Trophoblast cell (in vitro differentiated cells and primary cell): Measurements from ENCODE around the gene BTBD8.
"Not testable (repeated sequence)": the region's sequence is repeated elsewhere in the genome, so short reads cannot be mapped to it uniquely, and the experiment has no call there.

Source experiments
- DNase-seq, 2 donors: peaks; one replicate each; pipeline ENCODE4 v3.0.0-alpha.2; 2016
- H2AFZ ChIP-seq: 2 replicates; pipeline ENCODE4 v1.6.1; 2013; ENCODE audit warnings: low read length, moderate library complexity, mild to moderate bottlenecking; ENCODE audit not compliant: insufficient read depth, poor library complexity
- H2AK5ac ChIP-seq: 2 replicates; pipeline ENCODE4 v1.6.1; 2013; ENCODE audit warnings: mild to moderate bottlenecking, low read length
- H2BK120ac ChIP-seq: 2 replicates; pipeline ENCODE4 v1.6.1; 2013; ENCODE audit warnings: low read length, mild to moderate bottlenecking, moderate library complexity; ENCODE audit not compliant: insufficient read depth, poor library complexity
- H2BK12ac ChIP-seq: 2 replicates; pipeline ENCODE4 v1.6.1; 2013; ENCODE audit warnings: mild to moderate bottlenecking, low read length, moderate library complexity
- H2BK5ac ChIP-seq: 2 replicates; pipeline ENCODE4 v1.6.1; 2013; ENCODE audit warnings: low read length, low read depth, moderate library complexity, mild to moderate bottlenecking; ENCODE audit not compliant: poor library complexity
- H3K14ac ChIP-seq: 2 replicates; pipeline ENCODE4 v1.6.1; 2013; ENCODE audit warnings: mild to moderate bottlenecking, low read length
- H3K18ac ChIP-seq: 2 replicates; pipeline ENCODE4 v1.6.1; 2013; ENCODE audit warnings: mild to moderate bottlenecking, low read length
- H3K23ac ChIP-seq: 2 replicates; pipeline ENCODE4 v1.6.1; 2013; ENCODE audit warnings: low read length
- H3K27ac ChIP-seq: 2 replicates; pipeline ENCODE4 v1.5.1; 2013; ENCODE audit warnings: low read depth, mild to moderate bottlenecking, inconsistent platforms, low read length, moderate library complexity
- H3K27me3 ChIP-seq: 2 replicates; pipeline ENCODE4 v1.6.1; 2013; ENCODE audit warnings: inconsistent platforms, mild to moderate bottlenecking, low read length, moderate library complexity; ENCODE audit not compliant: insufficient read depth
- H3K36me3 ChIP-seq, 2 experiments: 1 replicate in 1 of 2; 2 replicates in 1 of 2; pipeline ENCODE4 v1.6.1; 2013; ENCODE audit warnings: low read length in 2 of 2, mild to moderate bottlenecking in 2 of 2, moderate library complexity in 1 of 2; ENCODE audit not compliant: insufficient read depth in 2 of 2, control insufficient read depth in 1 of 2
- H3K4ac ChIP-seq: 2 replicates; pipeline ENCODE4 v1.6.1; 2013; ENCODE audit warnings: low read depth, mild to moderate bottlenecking, low read length, moderate library complexity
- H3K4me1 ChIP-seq, 2 experiments: 1 replicate in 1 of 2; 2 replicates in 1 of 2; pipeline ENCODE4 v1.6.1; 2013; ENCODE audit warnings: low read length in 2 of 2, mild to moderate bottlenecking in 2 of 2, moderate library complexity in 1 of 2; ENCODE audit not compliant: insufficient read depth in 2 of 2, control insufficient read depth in 1 of 2
- H3K4me2 ChIP-seq: 2 replicates; pipeline ENCODE4 v1.6.1; 2013; ENCODE audit warnings: inconsistent platforms, mild to moderate bottlenecking, low read length, moderate library complexity
- H3K4me3 ChIP-seq: 2 replicates; pipeline ENCODE4 v1.5.1; 2013; ENCODE audit warnings: mild to moderate bottlenecking, low read depth, low read length, inconsistent platforms
- H3K79me1 ChIP-seq: one replicate; pipeline ENCODE4 v1.6.1; 2013; ENCODE audit warnings: low read length
- H3K79me2 ChIP-seq: 2 replicates; pipeline ENCODE4 v1.6.1; 2013; ENCODE audit warnings: low read length, mild to moderate bottlenecking; ENCODE audit not compliant: control insufficient read depth, insufficient read depth, poor library complexity
- H3K9ac ChIP-seq: 2 replicates; pipeline ENCODE4 v1.6.1; 2013; ENCODE audit warnings: mild to moderate bottlenecking, low read length
- H3K9me3 ChIP-seq: 2 replicates; pipeline ENCODE4 v1.6.1; 2013; ENCODE audit warnings: low read depth, mild to moderate bottlenecking, control low read depth, inconsistent platforms, low read length; ENCODE audit not compliant: insufficient read depth
- H4K12ac ChIP-seq: 2 replicates; pipeline ENCODE4 v1.6.1; 2013; ENCODE audit warnings: low read depth, mild to moderate bottlenecking, low read length, moderate library complexity
- H4K8ac ChIP-seq: 2 replicates; pipeline ENCODE4 v1.6.1; 2013; ENCODE audit warnings: low read depth, mild to moderate bottlenecking, low read length, moderate library complexity
- H4K91ac ChIP-seq: one replicate; pipeline ENCODE4 v1.6.1; 2013; ENCODE audit warnings: low read depth, mild to moderate bottlenecking, low read length, moderate library complexity
- WGBS: extraction: QIAGEN DNeasy Blood & Tissue Kit; methylation state at CpG from one replicate; pipeline ENCODE4 v1.1.7; 2013; ENCODE audit warnings: missing lambda C conversion rate; ENCODE audit not compliant: insufficient read length, insufficient coverage; ENCODE audit errors: extremely low coverage; 5-methylcytosine and 5-hydroxymethylcytosine counted together

BTBD8 gene

GRCh38 chr1:92051948-92052347, 28.2 kb upstream of the BTBD8 start:
- H3K14ac ChIP-seq = no peak overlapping the region
- H3K79me2 ChIP-seq = no peaks in the 10 kb centered on the region
- H3K27ac ChIP-seq = no peak overlapping the region
- H3K4me2 ChIP-seq = no peak overlapping the region
- H4K12ac ChIP-seq = no peak overlapping the region
- no peak overlapping the region for H4K91ac ChIP-seq
- no peak overlapping the region for H2AFZ ChIP-seq
- no peak overlapping the region for H3K9ac ChIP-seq
- H3K36me3 ChIP-seq = no peaks in the 10 kb centered on the region
- no peak overlapping the region for H3K4ac ChIP-seq
- H3K23ac ChIP-seq = no peak overlapping the region
- H2BK12ac ChIP-seq = no peak overlapping the region
- H3K4me1 ChIP-seq = no peaks in the 10 kb centered on the region
- H4K8ac ChIP-seq = no peak overlapping the region
- no peaks in the 10 kb centered on the region for H3K9me3 ChIP-seq
- H2BK120ac ChIP-seq = no peak overlapping the region
- no peaks in the 10 kb centered on the region for H3K27me3 ChIP-seq
- H3K79me1 ChIP-seq = no peaks in the 10 kb centered on the region
- no peak overlapping the region for H3K18ac ChIP-seq
- H2BK5ac ChIP-seq = no peak overlapping the region
- DNase-seq = no peak
- H3K4me3 ChIP-seq = no peak overlapping the region
- no peak overlapping the region for H2AK5ac ChIP-seq

GRCh38 chr1:92065042-92065441, 15.1 kb upstream of the BTBD8 start:
- H2BK5ac ChIP-seq = no peak overlapping the region
- no peak overlapping the region for H3K23ac ChIP-seq
- H2BK120ac ChIP-seq = no peak overlapping the region

DNA sequence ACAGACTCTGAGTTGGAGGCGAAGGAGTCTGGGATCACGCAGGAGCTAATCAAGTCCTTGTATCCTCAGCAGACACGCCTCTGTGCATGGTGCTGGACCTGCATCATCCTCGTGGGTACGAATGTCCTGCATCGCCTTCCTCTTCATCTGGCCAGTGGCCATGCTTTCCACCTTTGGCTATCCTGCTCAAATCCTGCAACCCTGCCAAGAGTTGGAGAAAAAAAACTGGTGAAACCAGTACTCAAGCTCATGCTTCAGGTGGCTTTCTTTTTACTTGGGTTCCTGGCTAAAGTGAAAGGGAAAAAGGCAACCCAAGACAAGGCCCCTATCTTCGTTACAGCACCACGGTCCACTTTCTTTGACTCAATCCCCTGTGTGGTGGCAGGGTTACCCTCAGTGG, 13.8 kb upstream of the BTBD8 start:
- no peak overlapping the region for H2BK12ac ChIP-seq
- H3K9ac ChIP-seq = no peak overlapping the region
- H3K4me2 ChIP-seq = no peak overlapping the region
- no peak overlapping the region for H3K4me3 ChIP-seq
- no peak overlapping the region for H3K23ac ChIP-seq
- H3K79me1 ChIP-seq = no peaks in the 10 kb centered on the region
- DNase-seq = no peak
- no peak overlapping the region for H3K14ac ChIP-seq
- no peak overlapping the region for H3K27ac ChIP-seq
- no peak overlapping the region for H3K18ac ChIP-seq
- H4K12ac ChIP-seq = no peak overlapping the region
- H3K4me1 ChIP-seq = no peaks in the 10 kb centered on the region
- H3K4ac ChIP-seq = no peak overlapping the region
- H4K91ac ChIP-seq = no peak overlapping the region
- no peaks in the 10 kb centered on the region for H3K9me3 ChIP-seq
- no peaks in the 10 kb centered on the region for H3K27me3 ChIP-seq
- no CpG with 5 or more reads among the region's 8 CpGs for WGBS
- no peaks in the 10 kb centered on the region for H3K79me2 ChIP-seq
- no peaks in the 10 kb centered on the region for H3K36me3 ChIP-seq
- H2AFZ ChIP-seq = no peak overlapping the region
- no peak overlapping the region for H2AK5ac ChIP-seq
- no peak overlapping the region for H4K8ac ChIP-seq
- H2BK5ac ChIP-seq = no peak overlapping the region
- no peak overlapping the region for H2BK120ac ChIP-seq

More at GRCh38 chr1:92065042-92065441, 15.1 kb upstream of the BTBD8 start:
- WGBS = no CpG with 5 or more reads among the region's 3 CpGs
- DNase-seq = no peak
- Histone ChIP-seq H3K79me2 (no peaks in the 10 kb centered on the region), H3K4me1 (no peaks in the 10 kb centered on the region), H3K4ac (no peak overlapping the region), H2BK12ac (no peak overlapping the region), H2AFZ (no peak overlapping the region), H3K27ac (no peak overlapping the region), H3K9me3 (no peaks in the 10 kb centered on the region), H3K36me3 (no peaks in the 10 kb centered on the region), H3K9ac (no peak overlapping the region), H2AK5ac (no peak overlapping the region), H3K14ac (no peak overlapping the region), H3K4me3 (no peak overlapping the region), H3K4me2 (no peak overlapping the region), H4K8ac (no peak overlapping the region), H4K12ac (no peak overlapping the region), H3K27me3 (no peaks in the 10 kb centered on the region), H4K91ac (no peak overlapping the region), H3K79me1 (no peaks in the 10 kb centered on the region), H3K18ac (no peak overlapping the region)

DNA sequence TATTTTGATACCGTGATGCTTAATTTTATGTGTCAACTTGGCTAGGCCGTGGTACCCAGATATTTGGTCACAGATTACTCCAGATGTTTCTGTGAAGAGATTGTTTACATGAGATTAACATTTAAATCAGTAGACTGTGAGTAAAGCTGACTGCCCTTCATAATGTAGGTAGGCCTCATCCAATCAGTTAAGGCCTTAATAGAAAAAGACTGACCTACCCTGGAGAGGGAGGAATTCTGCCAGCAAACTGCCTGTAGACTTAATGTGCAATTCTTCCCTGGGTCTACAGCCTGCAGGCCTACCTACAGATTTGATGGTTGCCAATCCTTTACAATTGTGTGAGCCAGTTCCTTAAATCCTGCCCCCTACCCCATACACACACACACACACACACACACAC, 9.3 kb upstream of the BTBD8 start:
- Histone ChIP-seq H3K79me2 (no peaks in the 10 kb centered on the region), H2BK12ac (no peak overlapping the region), H2BK120ac (no peak overlapping the region), H2AK5ac (no peak overlapping the region), H3K79me1 (no peaks in the 10 kb centered on the region), H2BK5ac (no peak overlapping the region), H3K27ac (no peak overlapping the region), H3K9ac (no peak overlapping the region), H4K12ac (no peak overlapping the region), H4K8ac (no peak overlapping the region), H3K23ac (no peak overlapping the region), H4K91ac (no peak overlapping the region), H2AFZ (no peak overlapping the region), H3K27me3 (no peaks in the 10 kb centered on the region), H3K18ac (no peak overlapping the region), H3K9me3 (no peaks in the 10 kb centered on the region), H3K4me1 (no peaks in the 10 kb centered on the region), H3K4me3 (no peak overlapping the region), H3K4me2 (no peak overlapping the region), H3K36me3 (no peaks in the 10 kb centered on the region), H3K14ac (no peak overlapping the region), H3K4ac (no peak overlapping the region)
- no CpG with 5 or more reads among the region's 2 CpGs for WGBS
- DNase-seq = no peak

- H3K4me3 ChIP-seq, H2AFZ ChIP-seq, H3K4ac ChIP-seq, H4K8ac ChIP-seq, H3K9me3 ChIP-seq, H4K12ac ChIP-seq, H3K23ac ChIP-seq, H3K36me3 ChIP-seq, H3K18ac ChIP-seq, H2AK5ac ChIP-seq, H3K14ac ChIP-seq, H3K27me3 ChIP-seq, H3K4me2 ChIP-seq, DNase-seq, H2BK12ac ChIP-seq, H2BK120ac ChIP-seq, H3K79me2 ChIP-seq, H3K9ac ChIP-seq, H4K91ac ChIP-seq, H2BK5ac ChIP-seq, H3K27ac ChIP-seq, H3K4me1 ChIP-seq, H3K79me1 ChIP-seq: not testable (repeated sequence)
Observed at GRCh38 chr1:92074446-92074845, 5.7 kb upstream of the BTBD8 start.
